Activated CD8-positive, alpha-beta memory T cell treated with anti-CD3 and anti-CD28 coated beads for 48 hours (primary cell): Measurements from ENCODE around the gene PDK4.
"Not testable (repeated sequence)": the region's sequence is repeated elsewhere in the genome, so short reads cannot be mapped to it uniquely, and the experiment has no call there.

Experiments used
- DNase-seq, 3 experiments: peaks; one replicate each; pipeline ENCODE4 v3.0.0-alpha.2; 2020; ENCODE audit warnings: low read depth in 2 of 3, low spot score in 2 of 3

Gene PDK4

DNA sequence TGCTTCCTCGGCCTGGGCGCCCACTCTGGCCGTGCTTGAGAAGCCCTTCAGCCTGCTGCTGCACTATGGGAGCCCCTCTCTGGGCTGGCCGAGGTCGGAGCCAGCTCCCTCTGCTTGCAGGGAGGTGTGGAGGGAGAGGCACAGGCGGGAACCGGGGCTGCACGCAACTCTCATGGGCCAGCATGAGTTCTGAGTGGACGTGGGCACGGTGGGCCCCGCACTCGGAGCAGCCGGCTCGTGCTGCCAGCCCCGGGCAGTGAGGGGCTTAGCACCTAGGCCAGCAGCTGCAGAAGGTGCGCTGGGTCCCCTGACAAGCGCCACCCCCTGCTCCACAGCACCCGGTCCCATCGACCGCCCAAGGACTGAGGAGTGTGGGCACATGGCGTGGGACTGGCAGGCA lies 9.0 kb upstream of the PDK4 start:
- DNase-seq, result no peak

DNA sequence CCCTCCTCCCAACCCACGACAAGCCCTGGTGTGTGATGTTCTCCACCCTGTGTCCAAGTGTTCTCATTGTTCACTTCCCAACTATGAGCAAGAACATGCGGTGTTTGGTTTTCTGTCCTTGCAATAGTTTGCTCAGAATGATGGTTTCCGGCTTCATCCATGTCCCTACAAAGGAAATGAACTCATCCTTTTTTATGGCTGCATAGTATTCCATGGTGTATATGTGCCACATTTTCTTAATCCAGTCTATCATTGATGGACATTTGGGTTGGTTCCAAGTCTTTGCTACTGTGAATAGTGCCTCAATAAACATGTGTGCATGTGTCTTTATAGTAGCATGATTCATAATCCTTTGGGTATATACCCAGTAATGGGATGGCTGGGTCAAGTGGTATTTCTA lies 8.5 kb upstream of the PDK4 start:
- not testable (repeated sequence) for DNase-seq

DNA sequence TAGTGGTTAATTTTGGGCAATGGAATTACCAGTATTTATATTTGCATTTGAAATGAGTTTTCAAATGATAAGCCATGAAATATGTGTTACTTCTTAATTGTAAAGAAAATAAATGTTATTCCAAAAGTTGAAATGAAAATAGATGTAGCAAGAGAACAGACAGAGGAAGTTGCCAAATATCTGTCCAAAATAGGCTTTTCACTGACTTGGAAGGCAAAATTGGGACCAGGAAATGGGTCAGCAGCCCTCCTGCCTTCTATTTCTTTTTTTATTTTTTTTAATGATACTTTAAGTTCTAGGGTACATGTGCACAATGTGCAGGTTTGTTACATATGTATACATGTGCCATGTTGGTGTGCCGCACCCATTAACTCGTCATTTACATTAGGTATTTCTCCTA lies 8.1 kb upstream of the PDK4 start:
- not testable (repeated sequence) for DNase-seq

DNA sequence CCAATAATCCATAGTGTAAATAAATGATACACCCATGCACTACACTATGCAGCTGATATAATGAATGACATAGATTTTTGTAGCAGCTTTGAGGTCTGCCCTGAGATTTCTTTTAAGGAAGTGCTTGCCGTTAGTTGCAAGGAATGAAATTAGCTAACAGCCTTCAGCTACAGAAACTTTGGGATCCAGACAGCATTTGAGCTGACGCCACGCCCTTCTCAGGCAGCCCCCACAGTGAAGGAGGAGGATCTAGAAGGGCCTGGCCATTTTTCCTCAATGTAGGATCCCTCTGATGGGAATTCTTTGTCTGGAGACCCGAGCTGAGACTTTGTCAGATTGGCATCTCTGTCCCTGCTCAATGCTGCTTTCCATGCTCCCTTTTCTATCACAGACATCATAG lies 6.1 kb upstream of the PDK4 start:
- no peak for DNase-seq

DNA sequence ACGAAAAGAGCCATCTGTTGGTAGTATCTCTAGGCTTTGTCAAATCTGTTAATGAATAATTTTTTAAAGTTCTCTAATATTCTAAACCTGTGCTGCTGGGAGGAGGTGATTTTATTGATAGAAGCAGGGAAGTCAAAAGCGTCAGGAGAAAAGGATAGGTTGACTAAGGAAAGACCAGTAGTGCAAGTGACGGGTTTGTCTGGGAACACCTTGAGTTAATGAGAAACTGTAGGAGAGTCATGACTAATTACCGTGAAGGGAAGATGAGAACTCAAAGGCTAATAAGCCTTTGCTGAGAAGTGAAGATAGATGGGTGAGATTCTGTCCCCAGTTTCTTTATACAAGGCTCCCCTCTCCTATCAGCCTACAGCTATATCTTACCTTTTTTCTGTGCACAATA lies 5.0 kb upstream of the PDK4 start:
- no peak for DNase-seq

DNA sequence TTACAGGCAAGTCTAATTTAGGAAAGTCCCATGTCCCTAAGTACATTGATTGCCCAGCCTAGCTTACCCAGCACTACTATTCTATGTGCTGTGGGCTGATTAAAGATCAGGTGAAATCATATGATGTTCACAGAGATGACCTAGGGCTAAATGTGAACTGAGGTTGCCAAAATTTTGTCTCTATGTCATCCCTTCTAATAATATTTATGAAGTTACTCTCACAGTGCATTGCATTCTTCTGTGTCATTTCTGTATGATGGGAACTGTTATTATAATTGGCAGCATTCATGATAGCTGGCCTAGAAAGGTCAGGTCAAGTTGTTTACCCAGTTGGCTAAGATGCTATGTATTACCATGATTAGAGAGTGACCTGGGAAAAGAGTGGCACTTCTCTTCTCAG lies 2.8 kb upstream of the PDK4 start:
- DNase-seq, result no peak

DNA sequence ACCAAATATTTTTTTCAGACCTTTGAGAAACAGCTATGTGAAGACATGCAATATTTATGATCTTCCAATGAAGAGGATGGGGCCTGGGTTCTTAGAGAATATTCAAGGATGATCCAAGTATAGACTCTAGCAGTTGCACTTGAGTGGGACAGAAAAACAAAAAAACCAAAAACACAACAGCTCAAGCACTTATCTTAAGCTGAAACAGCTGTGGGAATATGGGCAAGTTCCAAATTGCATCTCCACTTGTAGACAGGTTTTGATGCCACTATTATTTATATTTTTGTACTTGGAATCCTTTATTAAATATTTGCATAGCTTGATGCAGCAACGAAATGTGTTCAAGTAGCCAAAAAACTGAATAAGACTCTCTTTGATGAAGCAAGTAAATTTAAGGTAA lies 2.2 kb upstream of the PDK4 start:
- no peak for DNase-seq

DNA sequence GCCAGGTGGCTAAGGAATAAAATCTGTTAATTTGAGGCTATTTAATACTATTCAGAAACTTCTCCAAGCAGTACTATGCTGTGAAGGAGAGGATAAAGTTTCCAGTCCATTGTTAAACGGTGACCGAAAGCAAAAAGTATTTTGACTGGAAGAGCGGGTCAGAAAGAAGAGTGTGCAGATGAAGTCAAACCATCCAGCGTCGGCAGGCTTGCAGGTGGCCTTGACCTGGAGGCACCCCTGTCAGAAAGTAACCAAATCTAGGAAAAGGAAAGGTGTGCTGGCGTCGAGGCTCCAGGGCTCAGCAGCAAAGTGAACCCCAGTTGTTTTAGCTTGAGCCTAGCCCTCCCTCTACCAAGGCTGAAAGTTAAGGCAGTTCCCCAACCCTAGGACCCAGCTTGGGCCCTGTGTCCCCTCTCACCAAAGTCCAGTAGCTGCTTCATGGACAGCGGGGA lies 544 bp downstream of the PDK4 start:
- no peak for DNase-seq

DNA sequence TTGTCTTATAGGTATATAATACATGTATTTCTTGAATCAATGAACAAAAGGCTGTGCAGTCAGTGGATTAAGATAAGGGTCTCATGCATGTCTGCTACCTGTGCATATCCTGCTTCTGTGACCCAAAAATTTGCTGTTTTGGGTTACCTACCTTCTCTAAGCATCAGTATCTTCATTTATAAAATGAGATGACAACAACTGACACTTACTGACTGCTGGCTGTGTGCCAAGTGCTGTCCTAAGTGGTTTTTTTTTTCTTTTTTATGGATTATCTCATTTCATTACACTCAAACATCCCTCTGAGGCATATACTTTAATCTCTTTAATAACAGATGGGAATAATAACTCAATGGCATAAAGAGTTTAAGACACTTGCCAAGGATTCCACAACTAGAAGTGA lies 2.1 kb downstream of the PDK4 start:
- DNase-seq, result no peak

DNA sequence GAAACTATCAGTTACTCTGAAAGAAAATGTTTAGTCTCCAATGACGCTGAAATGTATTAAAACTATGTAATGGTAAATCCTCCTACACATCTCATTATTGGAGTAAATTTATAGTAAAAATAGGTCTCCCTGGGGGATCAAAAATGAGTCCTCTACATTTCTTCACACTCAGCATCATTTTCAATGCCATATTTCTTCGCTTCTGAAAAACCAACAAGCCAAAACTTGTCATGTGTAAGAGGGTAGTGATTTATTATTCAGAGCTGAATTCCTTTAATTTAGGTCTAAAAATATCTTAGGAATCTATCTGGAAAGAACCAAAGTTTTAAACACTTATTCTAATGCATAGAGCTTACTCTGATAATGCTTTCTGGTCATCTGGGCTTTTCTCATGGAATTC lies 3.0 kb downstream of the PDK4 start:
- DNase-seq, result no peak

DNA sequence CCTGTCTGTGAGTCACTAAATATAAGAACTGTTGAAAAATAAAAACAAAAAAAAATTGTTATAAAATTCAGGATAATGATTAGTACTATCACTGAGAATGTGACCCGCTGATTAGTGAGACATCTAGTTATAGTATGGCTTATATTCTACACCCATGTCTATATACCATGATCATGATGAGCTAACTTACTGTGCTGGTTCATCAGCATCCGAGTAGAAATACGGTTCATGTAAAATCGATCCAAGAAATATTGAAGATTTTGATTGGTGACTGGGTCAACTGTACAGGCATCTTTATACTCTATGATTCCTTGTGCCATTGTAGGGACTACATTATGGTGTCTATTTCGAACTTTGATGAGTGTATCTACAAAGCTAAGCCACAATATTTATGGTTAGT lies 3.7 kb downstream of the PDK4 start:
- DNase-seq, result no peak

DNA sequence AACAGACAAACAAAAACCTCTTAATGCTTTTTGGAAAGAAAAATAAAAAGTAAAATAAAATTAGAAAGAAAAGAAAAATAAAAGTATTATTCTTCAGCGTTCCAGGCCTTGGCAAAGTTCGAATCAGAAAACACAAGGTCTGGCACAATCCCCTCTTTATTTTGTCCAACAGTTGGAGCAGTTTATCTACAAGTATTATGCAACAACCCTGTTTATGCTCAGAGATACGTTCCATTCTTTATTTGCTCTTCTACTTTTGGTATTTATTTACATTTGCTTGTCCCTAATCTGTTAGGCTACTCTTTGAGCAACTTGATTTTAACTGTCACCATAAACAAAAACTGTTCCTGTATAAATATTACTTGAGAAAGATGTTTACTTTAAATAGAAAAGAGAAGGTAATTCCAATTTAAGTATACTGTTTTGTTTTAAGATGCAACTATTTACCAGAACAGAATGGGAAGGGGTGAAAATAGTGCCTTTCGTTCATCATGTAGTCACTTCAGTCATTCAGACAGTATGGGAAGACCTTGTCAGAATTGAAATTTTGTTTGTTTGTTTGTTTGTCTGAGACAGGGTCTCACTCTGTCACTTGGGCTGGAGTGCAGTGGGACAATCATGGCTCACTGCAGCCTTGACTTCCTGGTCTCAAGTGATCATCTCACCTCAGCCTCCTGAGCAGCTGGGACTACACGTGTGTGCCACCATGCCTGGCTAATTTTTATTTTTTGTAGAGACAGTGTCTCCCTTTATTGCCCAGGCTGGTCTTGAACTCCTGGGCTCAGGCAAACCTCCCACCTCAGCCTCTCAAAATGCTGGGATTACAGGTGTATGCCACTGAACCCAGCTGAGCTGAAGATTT lies 5.7 kb downstream of the PDK4 start:
- no peak for DNase-seq

DNA sequence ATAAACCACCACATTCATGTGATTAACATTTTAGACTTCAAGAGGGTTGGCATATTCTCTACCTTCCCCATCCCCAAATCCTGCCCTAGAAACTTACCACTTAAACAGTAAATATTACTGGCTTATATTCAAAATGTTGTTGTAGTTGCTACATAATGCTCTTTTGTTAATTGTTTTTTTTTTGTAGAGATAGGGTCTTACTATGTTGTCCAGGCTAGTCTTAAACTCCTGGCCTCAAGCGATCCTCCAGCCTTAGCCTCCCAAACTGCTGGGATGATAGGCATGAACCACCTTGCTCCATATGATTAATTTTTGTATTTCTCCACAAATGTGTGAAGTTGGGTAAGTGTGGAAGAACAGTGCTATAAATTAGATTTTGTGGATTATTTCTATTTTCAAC lies 6.5 kb downstream of the PDK4 start:
- no peak for DNase-seq

DNA sequence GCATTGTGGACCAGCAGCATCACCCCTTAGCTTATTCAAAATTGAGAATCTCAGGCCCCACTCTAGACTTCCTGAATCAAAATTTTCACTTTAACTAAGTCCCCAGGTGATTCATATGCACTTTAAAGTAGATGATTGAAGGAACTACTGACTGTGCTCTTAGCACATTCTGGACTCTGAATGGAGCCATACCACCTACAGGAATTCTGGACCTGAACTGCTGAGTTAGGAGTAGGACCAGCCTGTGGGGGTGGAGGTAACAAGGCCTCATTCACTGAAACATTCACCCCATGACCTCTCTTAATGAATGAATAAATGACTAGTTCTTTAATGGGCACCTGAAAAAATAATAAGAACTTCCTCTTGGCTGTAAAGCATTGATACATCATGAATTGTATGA lies 7.3 kb downstream of the PDK4 start:
- DNase-seq, result no peak

DNA sequence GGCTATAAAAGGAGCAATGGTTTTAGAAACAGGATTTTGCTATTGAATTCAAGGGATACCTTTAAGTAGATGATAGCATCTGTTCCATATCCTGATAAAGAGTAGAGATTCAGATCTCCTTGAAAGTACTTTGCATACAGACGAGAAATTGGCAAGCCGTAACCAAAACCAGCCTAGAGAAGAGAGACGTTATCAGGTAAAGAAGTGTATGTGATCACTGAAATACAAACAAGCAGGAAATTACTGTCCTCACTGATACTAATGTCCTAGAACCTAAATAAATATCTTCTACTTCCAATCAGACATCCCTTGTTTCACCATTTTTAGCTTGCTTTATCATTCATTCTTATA lies 9.4 kb downstream of the PDK4 start:
- no peak for DNase-seq

DNA sequence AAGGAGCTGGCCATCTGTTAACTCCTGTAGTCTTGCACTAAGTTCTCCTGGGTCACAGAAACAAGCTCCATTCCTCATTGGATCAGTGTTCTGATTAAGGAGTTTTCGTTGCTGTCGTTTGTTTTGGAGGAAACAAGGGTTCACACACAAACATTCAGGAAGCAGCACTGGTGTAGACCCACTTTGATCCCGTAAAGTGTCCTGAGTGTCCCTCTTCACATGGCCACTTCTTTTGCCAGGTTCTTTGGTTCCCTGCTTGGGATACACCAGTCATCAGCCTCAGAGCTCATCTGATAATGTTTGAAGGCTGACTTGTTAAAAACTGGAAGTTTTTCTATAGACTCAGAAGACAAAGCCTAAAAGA lies 10.9 kb downstream of the PDK4 start:
- no peak for DNase-seq

DNA sequence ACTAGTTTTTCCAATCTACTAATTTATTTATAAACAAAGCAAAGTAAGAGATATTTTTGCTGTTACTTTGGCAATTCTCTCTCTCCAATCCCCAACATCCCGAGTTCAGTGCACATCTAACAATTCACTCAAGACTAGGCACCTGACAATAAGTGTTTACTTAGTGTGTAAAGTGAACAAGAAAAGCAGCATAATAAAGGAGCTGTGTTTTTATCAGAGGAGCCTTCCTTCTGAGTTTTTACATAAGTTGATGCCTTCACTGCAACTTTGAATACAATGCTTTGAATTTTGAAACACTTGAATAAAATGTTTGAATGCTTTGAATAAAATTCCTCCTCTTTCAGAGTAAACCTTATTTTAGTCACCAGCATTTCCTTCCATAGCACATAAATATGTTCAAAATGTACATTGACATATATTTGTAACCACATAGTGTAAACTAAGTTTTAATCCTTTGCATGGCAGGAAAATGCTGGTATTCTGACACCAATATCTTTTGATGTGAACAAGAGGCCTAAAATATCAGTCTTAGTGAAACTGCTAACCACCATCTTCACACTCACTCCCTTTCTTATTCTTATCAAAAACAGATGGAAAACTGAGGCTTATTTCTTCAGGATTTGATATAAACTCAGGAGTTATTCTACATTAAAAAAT lies 11.4 kb downstream of the PDK4 start:
- DNase-seq, result no peak

DNA sequence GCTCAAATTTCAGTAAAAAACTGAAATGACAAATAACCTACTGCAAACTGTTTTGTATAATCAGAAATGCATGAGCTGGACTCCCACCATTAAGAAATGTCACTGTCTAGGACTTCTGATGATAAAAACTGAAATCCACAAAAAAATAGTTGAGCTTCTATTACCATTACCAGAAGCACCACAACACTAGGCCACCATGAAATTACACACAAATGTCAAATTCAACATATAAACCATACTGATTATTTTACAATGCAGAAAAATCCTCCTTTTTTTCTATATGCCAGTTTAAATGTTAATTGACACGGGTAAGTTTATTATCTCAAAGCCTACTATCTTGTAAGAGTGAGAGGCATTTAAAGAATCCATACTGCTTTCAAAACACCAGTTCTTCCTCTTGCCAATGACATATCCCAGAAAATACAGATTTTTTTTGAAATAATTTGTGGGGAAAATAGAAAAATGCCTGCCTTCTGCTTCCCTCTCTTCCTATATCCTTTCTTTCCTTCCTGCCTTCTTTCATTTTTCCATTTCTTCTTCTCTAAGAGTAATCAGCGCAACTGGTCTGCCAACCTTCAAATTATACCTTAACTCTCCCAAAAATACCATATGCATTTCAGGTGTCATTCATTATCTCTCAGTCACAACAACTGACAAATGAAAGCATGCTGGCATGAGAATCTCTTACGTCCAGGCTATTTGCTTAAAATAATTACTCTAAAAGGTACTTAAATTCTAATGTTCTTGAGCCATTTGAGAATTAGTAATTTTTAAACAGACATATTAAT lies 12.3 kb downstream of the PDK4 start:
- DNase-seq, result no peak

DNA sequence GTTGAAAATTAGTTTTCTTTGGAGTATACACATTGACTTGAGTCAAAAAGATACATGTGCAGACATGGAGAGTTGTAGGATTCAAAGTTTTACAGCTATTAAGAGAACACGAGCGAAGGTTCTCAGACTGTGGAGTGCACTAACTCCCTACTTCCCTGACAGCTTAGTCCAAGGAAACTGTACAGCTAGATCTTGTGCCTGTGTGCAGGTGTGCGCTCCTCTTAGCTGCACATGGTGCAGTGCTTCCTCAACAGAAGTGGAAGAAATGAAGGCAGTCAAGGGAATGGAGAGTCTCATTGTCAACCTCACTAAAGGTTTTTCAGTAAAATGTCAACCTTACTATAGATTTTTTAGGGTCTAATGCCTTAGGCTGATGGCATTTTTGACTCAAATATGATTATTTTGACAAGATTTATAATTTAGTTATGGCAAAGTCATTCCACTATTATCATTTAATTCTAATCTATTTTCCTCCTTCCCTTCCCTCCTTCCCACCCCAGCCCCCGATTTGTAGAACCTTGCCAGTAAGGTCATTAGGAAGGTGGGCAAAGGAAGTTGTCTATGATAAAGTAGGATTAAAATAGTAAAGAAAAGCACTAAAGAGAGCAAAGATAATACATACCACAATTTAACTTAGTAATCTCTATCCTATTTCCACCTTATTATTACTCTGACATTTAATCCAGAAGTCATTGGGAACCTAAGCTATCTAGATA lies 13.6 kb downstream of the PDK4 start:
- DNase-seq, result no peak

DNA sequence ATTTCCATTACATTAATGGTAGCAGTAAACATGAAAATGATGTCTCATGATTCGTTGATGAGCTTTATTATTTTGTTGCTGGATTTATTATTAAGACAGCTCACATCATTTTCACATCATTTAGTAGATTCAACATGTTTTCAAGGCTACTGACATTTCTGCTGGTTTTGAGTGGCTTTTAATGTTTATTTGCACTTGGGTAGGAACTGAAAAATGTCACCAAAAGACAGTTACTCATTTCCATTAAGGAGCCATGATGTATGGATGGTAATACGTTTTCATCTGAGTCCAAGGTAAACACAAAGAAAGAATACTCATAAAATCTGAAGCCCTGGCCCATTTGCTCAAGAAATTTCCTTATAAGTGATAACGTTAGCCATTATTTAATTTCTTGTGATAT lies 14.8 kb downstream of the PDK4 start:
- DNase-seq, result no peak

DNA sequence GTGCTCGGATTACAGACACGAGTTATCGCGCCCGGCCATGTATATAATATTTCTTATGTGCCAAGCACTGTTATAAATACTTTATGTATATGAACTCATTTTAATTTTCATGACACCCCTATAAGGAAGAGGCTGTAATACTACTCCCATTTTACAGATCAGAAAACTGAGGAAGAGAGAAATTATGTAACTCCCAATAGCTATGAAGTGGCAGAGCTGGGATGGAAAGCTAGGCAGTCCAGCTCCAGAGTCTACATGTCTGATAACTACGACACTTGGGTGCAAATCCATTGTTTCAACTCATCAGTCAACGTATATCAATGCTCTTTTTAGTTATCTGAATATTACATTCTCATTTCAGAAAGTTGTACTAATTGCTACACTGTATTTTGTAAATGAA lies 17.0 kb downstream of the PDK4 start:
- no peak for DNase-seq
